ENCODE data around the gene BRWD1.

The BRWD1 gene

GRCh38 chr21:39326607-39327307 lies 13.3 kb upstream of the BRWD1 start:
- no peak for DNase-seq

- DNase-seq = no peak
Measured at GRCh38 chr21:39325458-39325857, 12.0 kb upstream of the BRWD1 start.

- no peak for DNase-seq
Measured at GRCh38 chr21:39321424-39321823, 8.0 kb upstream of the BRWD1 start.

GRCh38 chr21:39319814-39320332 lies 6.4 kb upstream of the BRWD1 start:
- DNase-seq = no peak

- DNase-seq = no peak
Measured at GRCh38 chr21:39319251-39319756, 5.9 kb upstream of the BRWD1 start.

GRCh38 chr21:39318091-39318959 lies 4.9 kb upstream of the BRWD1 start:
- DNase-seq = no peak

GRCh38 chr21:39317134-39318090 lies 4.0 kb upstream of the BRWD1 start:
- peak in 1 of 2 donors; percentile 35 for DNase-seq

- no peak for DNase-seq
Measured at GRCh38 chr21:39316729-39317128, 3.3 kb upstream of the BRWD1 start.

GRCh38 chr21:39315603-39316445 lies 2.4 kb upstream of the BRWD1 start:
- peak in 1 of 2 donors; percentile 56 for DNase-seq

- peak; percentile 46 to 57 for DNase-seq
Measured at GRCh38 chr21:39314143-39315027, 953 bp upstream of the BRWD1 start.

GRCh38 chr21:39313042-39313570 lies 326 bp downstream of the BRWD1 start:
- no peak for DNase-seq

- peak; percentile 93 to 95 for DNase-seq
Measured at GRCh38 chr21:39312112-39313041, 1.1 kb downstream of the BRWD1 start.

- DNase-seq = no peak
Measured at GRCh38 chr21:39311164-39311563, 2.3 kb downstream of the BRWD1 start.

- no peak for DNase-seq
Measured at GRCh38 chr21:39307466-39307865, 6.0 kb downstream of the BRWD1 start.

- DNase-seq = no peak
Measured at GRCh38 chr21:39300587-39300986, 12.8 kb downstream of the BRWD1 start.

- no peak for DNase-seq
Measured at GRCh38 chr21:39296891-39297290, 16.5 kb downstream of the BRWD1 start.

GRCh38 chr21:39288987-39289386 lies 24.4 kb downstream of the BRWD1 start:
- no peak for DNase-seq

- DNase-seq = no peak
Measured at GRCh38 chr21:39282911-39283310, 30.5 kb downstream of the BRWD1 start.

GRCh38 chr21:39281853-39282252 lies 31.6 kb downstream of the BRWD1 start:
- DNase-seq = no peak
